ENCODE measurements around the gene GSTO1.
"Not testable (repeated sequence)": the region's sequence is repeated elsewhere in the genome, so short reads cannot be mapped to it uniquely, and the experiment has no call there.

Gene GSTO1

DNA sequence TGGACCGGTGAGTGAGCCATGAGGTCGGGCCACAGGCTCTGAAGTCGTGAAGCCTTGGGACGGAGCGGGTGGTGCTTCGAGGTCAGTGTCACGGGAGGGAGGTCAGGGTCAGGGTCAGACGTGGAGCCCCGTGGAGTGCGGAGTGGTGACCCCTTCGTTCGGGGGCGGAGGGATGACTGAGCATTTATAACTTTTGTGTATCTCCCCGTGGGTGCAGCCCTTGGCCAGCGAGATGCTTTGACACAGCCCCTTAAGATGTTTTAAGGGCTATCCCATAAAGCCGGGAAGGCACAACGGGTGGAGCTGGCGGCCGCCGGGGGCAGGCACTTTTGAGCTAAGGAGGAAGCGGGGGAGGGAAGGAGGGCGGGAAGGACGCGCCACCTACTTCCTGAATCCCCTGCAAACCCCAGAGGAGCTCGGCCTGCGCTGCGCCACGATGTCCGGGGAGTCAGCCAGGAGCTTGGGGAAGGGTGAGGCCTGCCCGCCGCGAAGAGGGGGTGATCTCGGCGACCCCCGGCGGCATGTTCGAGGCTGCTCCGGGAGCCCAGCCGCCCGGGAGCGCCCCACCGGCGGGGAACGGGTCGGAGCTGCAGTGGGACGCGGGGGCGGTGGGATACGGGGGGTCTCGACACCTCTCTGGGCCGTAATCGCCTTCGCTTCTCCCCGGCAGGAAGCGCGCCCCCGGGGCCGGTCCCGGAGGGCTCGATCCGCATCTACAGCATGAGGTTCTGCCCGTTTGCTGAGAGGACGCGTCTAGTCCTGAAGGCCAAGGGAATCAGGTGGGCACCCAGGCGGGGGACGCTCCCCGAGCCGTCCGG lies at the start of gene GSTO1:
TSS of gene GSTO1 (plus strand) at position 400 of the 818 bp plus-strand sequence. CDS start at position 437, 37 bp downstream.
- DNase-seq (ENCODE audit: extremely low read depth in 1 of 2, low read depth in 1 of 2): peak in 1 of 2 donors; percentile 55

DNA sequence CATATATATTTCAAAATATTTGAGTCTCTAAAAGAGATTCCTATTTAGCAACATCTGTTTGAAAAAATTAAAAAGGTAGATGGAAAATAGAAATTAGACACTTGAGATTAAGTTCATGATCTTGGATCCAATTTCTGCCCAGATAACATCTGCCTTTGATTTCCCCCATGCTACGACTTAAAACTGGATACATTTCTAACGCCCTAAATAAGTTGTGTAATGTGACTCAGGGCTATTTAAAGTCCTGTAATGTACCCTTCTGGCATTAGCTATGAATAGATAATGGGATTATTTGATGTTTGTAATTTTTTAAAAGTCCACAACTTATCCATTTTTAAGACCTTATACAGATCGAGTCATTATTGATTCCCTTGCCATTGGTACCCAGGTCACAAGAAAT lies 46.0 kb upstream of the GSTO1 start:
- no peak for DNase-seq (ENCODE audit: extremely low read depth in 1 of 2, low read depth in 1 of 2)

GRCh38 chr10:104209575-104210198 lies 45.0 kb upstream of the GSTO1 start:
- no peak for DNase-seq (ENCODE audit: extremely low read depth in 1 of 2, low read depth in 1 of 2)

- no peak for DNase-seq (ENCODE audit: extremely low read depth in 1 of 2, low read depth in 1 of 2)
These were observed 38.1 kb upstream of the GSTO1 start for GRCh38 chr10:104216631-104217030.

- DNase-seq (ENCODE audit: extremely low read depth in 1 of 2, low read depth in 1 of 2): no peak
These were observed 35.9 kb upstream of the GSTO1 start for GRCh38 chr10:104218751-104219150.

DNA sequence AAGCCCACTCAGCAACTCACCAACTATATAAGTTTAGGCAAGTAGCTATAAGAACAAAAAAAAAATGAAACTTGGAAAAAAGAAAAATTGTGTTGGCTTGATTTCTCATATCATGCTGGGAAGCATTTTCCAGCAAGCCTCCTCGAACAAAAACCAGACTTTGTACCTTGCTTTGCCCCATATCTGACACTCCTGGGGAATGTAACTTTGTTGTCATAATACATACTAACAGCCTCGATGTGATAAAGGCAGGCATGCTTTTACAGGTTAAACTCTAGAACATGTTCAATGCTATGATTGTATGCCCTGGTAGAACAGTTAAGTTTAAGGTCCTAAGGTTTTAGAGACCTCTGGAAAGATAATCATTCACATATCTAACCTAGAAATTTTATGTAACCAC lies 34.2 kb upstream of the GSTO1 start:
- DNase-seq (ENCODE audit: extremely low read depth in 1 of 2, low read depth in 1 of 2): no peak

- no peak for DNase-seq (ENCODE audit: extremely low read depth in 1 of 2, low read depth in 1 of 2)
These were observed 31.4 kb upstream of the GSTO1 start for GRCh38 chr10:104223304-104223703.

GRCh38 chr10:104230490-104230889 lies 24.2 kb upstream of the GSTO1 start:
- DNase-seq (ENCODE audit: extremely low read depth in 1 of 2, low read depth in 1 of 2): no peak

GRCh38 chr10:104231784-104232612 lies 22.7 kb upstream of the GSTO1 start, which contains the start of gene CFAP43:
CFAP43 (minus strand) TSS chr10:104232364; CDS start chr10:104232246, 118 bp downstream.
- DNase-seq (ENCODE audit: extremely low read depth in 1 of 2, low read depth in 1 of 2): peak; percentile 95 to 97

DNA sequence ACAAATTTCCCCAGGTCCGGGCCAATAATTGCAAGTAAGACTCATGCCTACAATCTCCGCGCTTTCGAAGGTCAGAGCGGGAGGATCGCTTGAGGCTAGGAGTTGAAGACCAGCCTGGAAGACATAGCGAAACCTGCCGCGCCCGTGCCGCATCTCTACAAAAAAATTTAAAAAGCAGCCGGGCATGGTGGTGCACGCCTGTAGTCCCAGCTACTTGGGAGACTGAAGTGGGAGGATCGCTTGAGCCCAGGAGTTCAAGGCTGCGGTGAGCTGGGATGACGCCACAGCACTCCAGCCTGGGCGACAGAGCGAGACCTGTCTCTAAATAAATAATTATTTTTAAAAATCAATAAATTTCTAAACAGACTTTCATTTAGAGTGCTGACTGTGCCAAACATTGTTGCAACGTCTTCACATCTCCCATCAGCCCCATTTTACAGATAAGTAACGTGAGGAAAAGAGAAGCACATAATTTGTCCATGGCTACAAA lies 22.0 kb upstream of the GSTO1 start:
- DNase-seq (ENCODE audit: extremely low read depth in 1 of 2, low read depth in 1 of 2): no peak

GRCh38 chr10:104233817-104234216 lies 20.9 kb upstream of the GSTO1 start:
- DNase-seq (ENCODE audit: extremely low read depth in 1 of 2, low read depth in 1 of 2): no peak

DNA sequence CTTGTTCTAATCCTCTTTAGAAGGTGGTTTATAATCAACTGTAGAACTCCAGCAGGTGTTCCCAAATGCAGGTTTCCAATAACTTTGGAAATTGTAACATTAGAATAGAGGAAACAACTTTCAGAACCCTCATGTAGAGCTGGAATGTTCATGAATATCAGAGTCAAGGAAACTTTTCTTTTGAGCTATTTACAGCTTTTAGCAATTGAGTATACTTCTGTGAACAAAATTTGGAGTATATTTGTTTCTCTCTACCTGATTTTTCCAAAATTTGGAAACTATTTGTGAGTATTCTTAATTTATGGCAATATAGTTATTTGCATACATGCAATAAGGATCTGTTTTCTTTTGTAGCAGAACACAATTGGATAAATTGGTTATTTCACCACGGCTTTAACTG lies 19.8 kb upstream of the GSTO1 start:
- DNase-seq (ENCODE audit: extremely low read depth in 1 of 2, low read depth in 1 of 2): no peak

DNA sequence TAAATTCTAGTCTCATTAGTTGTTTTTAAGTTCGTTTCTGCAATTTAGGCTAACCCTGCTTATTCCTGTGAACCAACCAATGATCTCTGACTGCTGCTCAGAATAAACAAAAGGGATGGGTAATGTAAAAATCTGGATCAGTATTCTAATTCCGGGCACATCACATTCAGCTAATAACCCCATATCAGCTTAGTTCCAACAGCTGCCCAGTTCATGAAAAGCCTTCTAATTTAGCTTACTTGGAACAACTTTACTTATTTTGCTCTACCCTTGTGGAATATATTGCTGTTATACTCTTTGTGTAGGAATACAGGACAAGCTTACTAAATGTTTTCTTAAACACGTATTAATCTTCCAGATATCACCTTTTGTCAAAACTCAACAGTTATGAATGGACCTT lies 18.9 kb upstream of the GSTO1 start:
- DNase-seq (ENCODE audit: extremely low read depth in 1 of 2, low read depth in 1 of 2): no peak

DNA sequence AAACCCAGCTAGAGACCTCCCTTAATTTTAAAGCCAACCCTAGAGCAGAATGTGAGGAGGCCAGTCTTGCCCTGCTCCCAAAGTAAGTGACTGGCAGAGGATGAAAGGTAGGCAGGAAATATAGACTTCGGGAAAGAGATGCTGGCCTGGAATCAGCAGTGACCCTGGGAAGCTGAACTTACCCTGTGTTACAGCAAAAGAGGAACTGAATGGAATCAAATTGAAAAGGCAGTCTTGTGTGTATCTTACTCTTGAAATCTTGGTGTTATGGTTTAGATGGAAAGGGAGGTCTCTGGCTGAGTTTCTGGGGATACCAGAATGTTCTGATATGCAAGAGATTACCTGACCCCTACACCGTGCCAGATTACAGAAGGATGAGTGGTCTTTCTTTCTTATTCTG lies 14.6 kb upstream of the GSTO1 start:
- no peak for DNase-seq (ENCODE audit: extremely low read depth in 1 of 2, low read depth in 1 of 2)

DNA sequence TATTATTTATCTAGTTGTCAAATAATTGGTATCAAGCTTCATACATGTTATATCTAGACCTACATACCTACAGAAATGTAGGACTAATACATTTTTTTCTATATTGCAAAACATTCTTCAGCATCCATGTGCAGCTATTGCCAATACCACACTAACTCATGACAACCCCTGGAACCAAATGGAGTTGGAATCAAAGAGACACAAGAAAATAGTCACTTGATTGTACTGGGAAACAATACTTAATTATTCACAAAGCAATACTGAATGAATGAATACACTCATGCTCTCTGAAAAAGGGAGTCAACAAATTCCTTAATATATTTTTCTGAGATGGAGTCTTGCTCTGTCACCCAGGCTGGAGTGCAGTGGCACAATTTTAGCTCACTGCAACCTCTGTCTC lies 12.1 kb upstream of the GSTO1 start:
- DNase-seq (ENCODE audit: extremely low read depth in 1 of 2, low read depth in 1 of 2): no peak

DNA sequence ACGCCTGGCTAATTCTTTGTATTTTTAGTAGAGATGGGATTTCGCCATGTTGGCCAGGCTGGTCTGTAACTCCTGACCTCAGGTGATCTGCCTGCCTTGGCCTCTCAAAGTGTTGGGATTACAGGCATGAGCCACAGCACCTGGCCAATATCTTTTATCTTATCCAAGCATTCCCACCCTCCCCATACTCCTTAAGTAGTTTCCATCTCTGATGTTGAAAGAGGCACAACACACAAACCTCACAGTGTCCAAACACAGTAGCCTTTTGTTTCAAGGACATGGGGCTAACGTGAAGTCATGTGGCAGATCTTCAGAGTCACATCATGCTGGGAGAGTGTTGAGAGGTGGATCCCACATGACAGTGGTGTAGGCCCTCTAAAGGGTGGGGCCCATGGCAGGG lies 11.7 kb upstream of the GSTO1 start:
- DNase-seq (ENCODE audit: extremely low read depth in 1 of 2, low read depth in 1 of 2): not testable (repeated sequence)

DNA sequence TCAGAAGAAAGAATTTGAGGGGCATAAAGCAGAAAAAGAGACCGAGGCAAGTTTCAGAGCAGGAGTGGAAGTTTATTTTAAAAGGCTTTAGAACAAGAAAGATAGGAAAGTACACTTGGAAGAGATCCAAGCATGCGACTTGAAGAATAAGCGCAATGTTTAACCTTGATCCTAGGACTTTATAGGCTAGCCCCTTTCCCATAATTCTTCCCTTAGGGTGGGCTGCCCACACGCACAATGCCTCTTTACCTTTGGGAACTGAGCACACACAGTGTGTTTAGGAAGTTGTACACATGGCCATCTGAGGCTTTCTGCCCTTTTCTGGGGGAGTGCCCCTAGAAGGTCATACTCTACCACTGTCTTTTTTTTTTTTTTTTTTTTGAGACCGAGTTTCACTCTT lies 11.2 kb upstream of the GSTO1 start:
- DNase-seq (ENCODE audit: extremely low read depth in 1 of 2, low read depth in 1 of 2): no peak

DNA sequence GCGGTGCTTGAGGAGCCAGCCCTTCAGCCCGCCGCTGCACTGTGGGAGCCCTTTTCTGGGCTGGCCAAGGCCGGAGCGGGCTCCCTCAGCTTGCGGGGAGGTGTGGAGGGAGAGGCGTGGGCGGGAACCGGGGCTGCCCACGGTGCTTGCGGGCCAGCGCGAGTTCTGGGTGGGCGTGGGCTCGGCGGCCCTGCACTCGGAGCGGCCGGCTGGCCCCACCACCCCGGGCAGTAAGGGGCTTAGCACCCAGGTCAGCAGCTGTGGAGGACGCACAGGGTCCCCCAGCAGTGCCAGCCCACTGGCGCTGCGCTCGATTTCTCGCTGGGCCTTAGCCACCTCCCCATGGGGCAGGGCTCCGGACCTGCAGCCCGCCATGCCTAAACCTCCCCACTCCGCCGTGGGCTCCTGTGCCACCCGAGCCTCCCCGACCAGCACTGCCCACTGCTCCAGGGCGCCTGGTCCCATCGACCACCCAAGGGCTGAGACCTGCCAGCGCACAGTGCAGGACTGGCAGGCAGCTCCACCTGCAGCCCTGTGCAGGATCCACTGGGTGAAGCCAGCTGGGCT lies 9.5 kb upstream of the GSTO1 start:
- no peak for DNase-seq (ENCODE audit: extremely low read depth in 1 of 2, low read depth in 1 of 2)

GRCh38 chr10:104246976-104247375 lies 7.7 kb upstream of the GSTO1 start:
- no peak for DNase-seq (ENCODE audit: extremely low read depth in 1 of 2, low read depth in 1 of 2)

DNA sequence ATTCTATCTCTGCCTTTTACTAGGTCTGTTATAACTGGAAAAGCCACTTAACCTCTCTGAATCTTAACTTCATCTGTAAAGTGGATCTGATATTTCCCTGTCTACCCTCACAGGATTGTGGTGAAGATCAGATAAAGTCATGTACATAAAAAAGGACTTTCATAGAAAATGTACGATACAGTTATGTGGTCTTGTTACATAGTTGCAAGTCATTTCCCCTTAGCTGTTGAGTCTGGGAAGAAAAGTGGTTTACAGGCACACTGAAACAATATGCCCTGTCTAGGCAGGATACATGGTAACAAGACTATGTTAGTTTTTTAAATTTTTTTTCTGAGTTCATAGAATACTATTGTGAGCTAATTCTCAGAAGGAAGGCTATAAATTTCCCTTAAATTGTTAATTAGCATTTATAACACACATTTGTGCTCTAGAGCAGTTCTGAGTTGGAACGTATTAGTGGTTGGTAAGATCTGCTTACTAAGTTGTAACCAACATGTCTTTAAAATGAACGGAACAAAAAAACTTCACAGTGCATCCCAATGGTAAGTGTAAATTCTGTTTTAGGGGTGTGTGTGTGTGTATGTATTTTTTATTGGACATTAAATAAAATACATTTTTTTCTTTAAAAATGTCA lies 7.1 kb upstream of the GSTO1 start:
- no peak for DNase-seq (ENCODE audit: extremely low read depth in 1 of 2, low read depth in 1 of 2)

Data from stimulated activated CD8-positive, alpha-beta memory T cell treated with anti-CD3 and anti-CD28 coated beads, Interleukin-7, amount 100 ng/mL, for 48 hours (primary cell).